A549 (cell line): ENCODE measurements around the gene MYO1D. TPM values are rescaled to one million over a fixed set of nuclear protein-coding genes. Genes with fewer than 3 reads are reported as not detected.

Experiments used
- ATAC-seq, 2 experiments: fragments of 200-7000 bp in 1 of 2; fragments of >200 bp in 1 of 2; cut with Nextera tagmentation in 1 of 2; cut with Tn5 transposase in 1 of 2; 3 replicates each; pipeline versions ENCODE4 v1.8.0 to v1.9.1; 2018 to 2020; ENCODE audit warnings: mild to moderate bottlenecking in 1 of 2, moderate library complexity in 1 of 2
- CTCF ChIA-PET: fragments of 300-600 bp; sonication (Branson Sonifier 250); formaldehyde crosslinking; extraction: SDS; loops from one replicate; lab custom pipeline; 2021; ENCODE audit warnings: antibody characterized with exemption, inconsistent platforms; lab: Yijun Ruan, JAX
- POLR2A ChIA-PET: fragments of 350-600 bp; formaldehyde crosslinking; extraction: SDS; loops from one replicate; lab custom pipeline; 2021; ENCODE audit warnings: antibody characterized with exemption, inconsistent platforms; lab: Yijun Ruan, JAX
- DNase-seq, 2 experiments: peaks; one replicate each; pipeline versions ENCODE4 v3.0.0 to v3.0.0-alpha.2; 2011 to 2016; ENCODE audit warnings: low read depth in 1 of 2, low spot score in 1 of 2
- FAIRE-seq: peaks from 2 replicates; lab custom pipeline; 2011; peaks lifted over from hg19 to GRCh38; lab: Jason Lieb, UNC
- H3K27ac ChIP-seq, 2 experiments: fragments of >200 bp; sonication (Bioruptor Twin); formaldehyde crosslinking; 3 replicates each; pipeline ENCODE4 v1.5.1; 2016 to 2017
- H3K4me1 ChIP-seq: fragments of >200 bp; sonication (Bioruptor Twin); formaldehyde crosslinking; 3 replicates; pipeline ENCODE4 v1.6.1; 2016
- H3K4me2 ChIP-seq: fragments of >200 bp; sonication (Bioruptor Twin); formaldehyde crosslinking; 3 replicates; pipeline ENCODE4 v1.6.1; 2016
- H3K4me3 ChIP-seq: fragments of >200 bp; sonication (Bioruptor Twin); formaldehyde crosslinking; 3 replicates; pipeline ENCODE4 v1.5.1; 2016
- H3K9me3 ChIP-seq: fragments of >200 bp; sonication (Bioruptor Twin); formaldehyde crosslinking; 3 replicates; pipeline ENCODE4 v1.6.1; 2016
- ATOH8 ChIP-seq: fragments of 250-450 bp; sonication (Bioruptor Pico); IDR thresholded peaks from 2 replicates; pipeline ENCODE4 v1.5.0; 2020; ENCODE audit warnings: low read depth, mild to moderate bottlenecking, moderate library complexity
- CBX2 ChIP-seq: fragments of 200-600 bp; sonication (generic); IDR thresholded peaks from 2 replicates; pipeline ENCODE4 v1.6.1; 2016; ENCODE audit warnings: low read depth, mild to moderate bottlenecking, borderline replicate concordance
- CBX8 ChIP-seq: fragments of 200-600 bp; sonication (generic); IDR thresholded peaks from 2 replicates; pipeline ENCODE4 v1.6.1; 2016
- ELK1 ChIP-seq: fragments of 150-350 bp; IDR thresholded peaks from 2 replicates; pipeline ENCODE4 v1.6.1; 2014; ENCODE audit warnings: low read depth, mild to moderate bottlenecking, low read length
- EP300 ChIP-seq, 2 experiments: fragments of >200 bp; sonication (Bioruptor Twin); formaldehyde crosslinking; IDR thresholded peaks; 2 replicates in 1 of 2; 3 replicates in 1 of 2; pipeline ENCODE4 v1.6.1; 2016 to 2017
- FOSL2 ChIP-seq, 2 experiments: fragments of 450-650 bp in 1 of 2; fragments of >200 bp in 1 of 2; sonication (Bioruptor Twin) in 1 of 2; formaldehyde crosslinking; IDR thresholded peaks; 2 replicates each; pipeline versions ENCODE4 v1.5.0 to v1.6.1; 2016 to 2020; ENCODE audit warnings: mild to moderate bottlenecking in 1 of 2, moderate library complexity in 1 of 2
- FOXS1 ChIP-seq: fragments of 250-450 bp; sonication (Bioruptor Pico); IDR thresholded peaks from 2 replicates; pipeline ENCODE4 v1.5.0; 2020; ENCODE audit warnings: mild to moderate bottlenecking, moderate library complexity
- HEYL ChIP-seq: fragments of 250-450 bp; sonication (Bioruptor Pico); IDR thresholded peaks from 2 replicates; pipeline ENCODE4 v1.8.0; 2021; ENCODE audit warnings: mild to moderate bottlenecking, moderate library complexity
- HOXA7 ChIP-seq: fragments of 250-450 bp; sonication (Bioruptor Pico); IDR thresholded peaks from 2 replicates; pipeline ENCODE4 v1.5.0; 2020; ENCODE audit warnings: mild to moderate bottlenecking, moderate library complexity
- JUN ChIP-seq, 2 experiments: fragments of >200 bp; sonication (Bioruptor Twin); formaldehyde crosslinking; IDR thresholded peaks; 2 replicates in 1 of 2; 3 replicates in 1 of 2; pipeline ENCODE4 v1.6.1; 2016 to 2017
- JUNB ChIP-seq: fragments of >200 bp; sonication (Bioruptor Twin); formaldehyde crosslinking; IDR thresholded peaks from 2 replicates; pipeline ENCODE4 v1.6.1; 2016
- KDM1A ChIP-seq: fragments of 200-600 bp; sonication (generic); IDR thresholded peaks from 2 replicates; pipeline ENCODE4 v1.6.1; 2016; ENCODE audit warnings: low read depth, mild to moderate bottlenecking
- MAFK ChIP-seq: fragments of 450-650 bp; IDR thresholded peaks from 2 replicates; pipeline ENCODE4 v1.6.1; 2014; ENCODE audit not compliant: partially characterized antibody
- MAX ChIP-seq: IDR thresholded peaks from 2 replicates; pipeline ENCODE4 v1.6.1; 2012
- NPAS2 ChIP-seq: fragments of 250-450 bp; sonication (Bioruptor Pico); IDR thresholded peaks from 2 replicates; pipeline ENCODE4 v1.8.0; 2022; ENCODE audit warnings: mild to moderate bottlenecking, moderate library complexity, borderline replicate concordance
- POLR2AphosphoS2 ChIP-seq: conservative IDR thresholded peaks from 2 replicates; pipeline ENCODE4 v1.6.1; 2012; ENCODE audit warnings: low read length, improper control_type of control experiment, inconsistent platforms
- RCOR1 ChIP-seq: fragments of 150-350 bp; IDR thresholded peaks from 2 replicates; pipeline ENCODE4 v1.6.1; 2014; ENCODE audit warnings: antibody characterized with exemption, low read length, low read depth
- REST ChIP-seq: fragments of 200-600 bp; sonication (generic); IDR thresholded peaks from 2 replicates; pipeline ENCODE4 v1.6.1; 2016; ENCODE audit warnings: antibody characterized with exemption, mild to moderate bottlenecking, moderate library complexity
- RNF2 ChIP-seq: fragments of 200-600 bp; sonication (generic); IDR thresholded peaks from 2 replicates; pipeline ENCODE4 v1.6.1; 2016; ENCODE audit warnings: low read depth, mild to moderate bottlenecking, antibody characterized with exemption, moderate library complexity, borderline replicate concordance
- SREBF2 ChIP-seq: fragments of 450-650 bp; IDR thresholded peaks from 2 replicates; pipeline ENCODE4 v1.6.1; 2014; ENCODE audit warnings: mild to moderate bottlenecking, moderate library complexity
- TFCP2L1 ChIP-seq: fragments of 250-450 bp; sonication (Bioruptor Pico); IDR thresholded peaks from 2 replicates; pipeline ENCODE4 v1.5.0; 2021; ENCODE audit warnings: mild to moderate bottlenecking
- WGBS: methylation state at CpG from one replicate; pipeline ENCODE4 v1.1.6; 2017; ENCODE audit errors: missing lambda C conversion rate; 5-methylcytosine and 5-hydroxymethylcytosine counted together
- polyA plus RNA-seq, 4 experiments: library from polyadenylated mRNA; depleted of rRNA in 3 of 4; stranded (reverse); fragments of >200 nt; fragmentation: RNase III in 1 of 4; extraction: RNeasy Plus Mini Kit Qiagen cat#74134 plus additional on column Dnase treatment in 1 of 4; gene quantifications; 2 replicates in 3 of 4; 3 replicates in 1 of 4; pipeline ENCODE4 v1.2.3, GENCODE V29; 2011 to 2017

The MYO1D gene
- polyA plus RNA-seq, 2 of the 4 experiments (the other 2 are of a cell fraction), result 2.8 to 4.2 TPM

- Histone ChIP-seq H3K4me1 (0 out of 3 replicates have a peak, but pooled peaks cover 9% of the 10 kb centered on the region), H3K9me3 (no peaks in the 10 kb centered on the region), H3K27ac (peak overlapping the region; percentile 6 to 67; a peak in 4 of 6 replicates), H3K4me3 (0 out of 3 replicates have a peak overlapping the region, but pooled peaks have one; percentile 7), H3K4me2 (peak overlapping the region; percentile 51)
- DNase-seq (no peak), FAIRE-seq (no peak), ATAC-seq (no peak; a peak in 1 of 6 replicates)
- CTCF ChIA-PET, result interaction anchor here (0.6 to 11.3 kb wide), 7 partner anchors 15 to 220 kb away, joined by 3 to 205 read pairs (median 4); partner anchors contain the start of gene MYO1D
- POLR2A ChIA-PET, result no interaction called here
- TF ChIP-seq ELK1 (no peak), TFCP2L1 (CRISPR knock-in tag) (no peak), MAFK (no peak), HOXA7 (CRISPR knock-in tag) (no peak), KDM1A (no peak), SREBF2 (no peak), NPAS2 (CRISPR knock-in tag) (no peak), FOXS1 (CRISPR knock-in tag) (no peak), ATOH8 (CRISPR knock-in tag) (no peak), POLR2AphosphoS2 (no peak), CBX8 (no peak), HEYL (CRISPR knock-in tag) (no peak), CBX2 (no peak), REST (no peak), JUN (IDR thresholded peaks at IDR 0.05) (no peak)
- TF ChIP-seq, all 56 proteins: peak for 0
Observed at GRCh38 chr17:32777922-32778321, 99.0 kb downstream of the MYO1D start.

- ChIA-PET CTCF (interaction anchor here (0.5 to 11.3 kb wide), 7 partner anchors 15 to 221 kb away, joined by 3 to 205 read pairs (median 4); partner anchors contain the start of gene MYO1D), POLR2A (interaction anchor here (0.7 kb wide), 1 partner anchor 333 kb away, joined by 3 read pairs; the partner anchor contains the start of gene PSMD11)
- FAIRE-seq, result no peak
- H3K4me1 ChIP-seq, result 0 out of 3 replicates have a peak, but pooled peaks cover 9% of the 10 kb centered on the region
- peak; percentile 21 to 50 for DNase-seq
- no peaks in the 10 kb centered on the region for H3K9me3 ChIP-seq
- 75% methylated on average over 14 of the region's 14 CpGs for WGBS
- H3K27ac ChIP-seq, result peak overlapping the region; percentile 6 to 67; a peak in 4 of 6 replicates
- TF ChIP-seq RCOR1 (no peak), JUNB (peak; percentile 35; the same call in 1 of the 2 replicates), EP300 (IDR thresholded peaks at IDR 0.05) (no peak), MAX (0 out of 2 replicates have a peak, but pooled peaks have one; percentile 10), RNF2 (no peak), FOSL2 (IDR thresholded peaks at IDR 0.05) (peak; percentile 47; the same call in 1 of the 2 replicates), FOSL2 (CRISPR knock-in tag; IDR thresholded peaks at IDR 0.05) (peak; percentile 72)
- ATAC-seq, result peak; percentile 95 to 96
- H3K4me3 ChIP-seq, result 0 out of 3 replicates have a peak overlapping the region, but pooled peaks have one; percentile 7
- H3K4me2 ChIP-seq, result peak overlapping the region; percentile 51
Observed at GRCh38 chr17:32777436-32777835, 99.5 kb downstream of the MYO1D start.
